Left ventricle myocardium superior (tissue), 1 donor: Measurements from ENCODE around the gene NSA2. TPM values are rescaled to one million over a fixed set of nuclear protein-coding genes. Genes with fewer than 3 reads are reported as not detected.
"Not testable (repeated sequence)": the region's sequence is repeated elsewhere in the genome, so short reads cannot be mapped to it uniquely, and the experiment has no call there.

Experiments used
- ATAC-seq: fragments of 200-7000 bp; cut with Tn5 transposase; one replicate; pipeline ENCODE4 v1.9.1; 2020; ENCODE audit warnings: mild to moderate bottlenecking, moderate library complexity
- DNase-seq: peaks from one replicate; pipeline ENCODE4 v3.0.0-alpha.2; 2020
- intact Hi-C: fragments of 100-400 bp; cut with micrococcal nuclease; formaldehyde crosslinking; loops from one replicate; pipeline ENCODE4 v1.11.0; 2022
- long read RNA-seq: library from polyadenylated mRNA; unstranded; transcript quantifications from one replicate; pipeline ENCODE4 v2.0.0, GENCODE V29; 2021
- total RNA-seq: library from RNA; stranded (reverse); fragmentation: NEBNext Ultra II Directional; extraction: Animal tissue kit (Norgen Biotek cat#: 25700); gene quantifications from one replicate; pipeline ENCODE4 v1.2.1, GENCODE V29; 2021
- donor health status: DM: no; HTN: yes; CAD: no; lungs with severe emphysema.

Gene NSA2
- 52.3 TPM for total RNA-seq
- long read RNA-seq, full-length matches to known transcripts: 9 of 16 reads
- long read RNA-seq, partial matches to known transcripts: 6 of 16 reads
- long read RNA-seq, other reads (novel, unspliced or antisense): 1 of 16 reads

DNA sequence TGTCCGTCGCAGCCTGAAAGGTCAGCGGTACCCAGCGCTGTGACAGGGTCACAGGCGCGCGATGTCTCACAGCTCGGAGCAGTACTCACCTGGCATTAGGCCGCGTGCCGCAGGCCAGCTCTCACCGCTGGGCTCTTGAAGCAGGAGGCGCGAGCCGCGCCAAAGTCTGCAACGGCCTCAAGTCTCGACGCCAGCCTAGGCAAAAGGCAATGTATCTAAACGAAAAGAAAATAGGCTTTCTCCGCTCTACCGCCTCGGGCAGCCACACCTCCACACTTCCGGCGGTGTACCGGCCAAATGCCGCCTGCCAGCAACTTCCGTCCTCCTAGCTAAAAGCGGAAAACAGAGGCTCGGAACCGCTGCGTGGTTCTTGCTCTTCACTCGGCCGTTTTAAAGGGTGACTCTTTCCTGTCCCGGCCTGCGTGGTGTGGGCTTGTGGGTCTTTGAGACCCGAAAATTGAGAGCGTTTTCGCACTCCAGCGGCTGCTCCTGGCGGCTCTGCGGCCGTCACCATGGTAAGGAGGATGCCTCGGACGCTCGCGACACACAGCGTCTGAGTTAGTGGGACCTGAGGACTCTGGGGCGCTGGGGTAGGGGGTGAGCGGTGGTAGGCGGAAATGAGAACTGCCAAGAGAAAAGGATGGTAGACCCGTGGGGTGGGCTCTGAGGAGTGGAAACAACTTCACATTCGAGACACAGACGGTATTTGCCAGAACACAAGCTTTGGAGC is at the start of gene NSA2, which contains the start of gene GFM2:
Gene NSA2, plus strand, starts transcription at position 401 of the 730 bp plus-strand sequence. Its CDS starts 112 bp downstream, at position 513.
Gene GFM2, minus strand, starts transcription at position 269 of the 730 bp plus-strand sequence. CDS start 3,375 bp downstream, outside the sequence.
- intact Hi-C loops: no loop called here
- DNase-seq (peak; percentile 94), ATAC-seq (peak; percentile 100)

- intact Hi-C loops: no loop called here
- no peak for DNase-seq
- ATAC-seq: no peak
Observed at GRCh38 chr5:74717596-74717995, 49.5 kb upstream of the NSA2 start.

- intact Hi-C loops: no loop called here
- ATAC-seq: no peak
- DNase-seq: no peak
Observed at GRCh38 chr5:74722271-74722670, 44.8 kb upstream of the NSA2 start.

GRCh38 chr5:74725331-74725730 is 41.7 kb upstream of the NSA2 start:
- intact Hi-C loops: no loop called here
- no peak for ATAC-seq
- DNase-seq: no peak

DNA sequence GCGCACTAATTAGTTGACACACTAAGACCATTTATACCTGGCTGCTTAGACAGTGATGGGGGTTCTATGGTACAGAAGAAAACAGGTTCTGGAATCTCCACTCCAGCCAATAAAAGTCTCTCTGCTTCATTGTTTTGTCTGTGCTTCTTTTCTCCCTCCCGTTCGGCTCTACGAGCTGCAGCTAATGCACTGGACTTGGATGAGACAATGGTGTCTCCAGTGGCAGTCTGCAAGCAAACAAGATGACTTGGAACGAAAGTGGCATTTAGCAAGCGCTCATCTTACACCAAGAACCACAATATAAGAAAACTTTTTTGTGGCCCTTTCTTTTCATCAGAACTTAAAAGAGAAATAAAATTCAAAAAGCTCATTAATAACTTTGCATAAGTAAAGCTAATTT is 30.3 kb upstream of the NSA2 start:
- no peak for ATAC-seq
- intact Hi-C loops: no loop called here
- DNase-seq: no peak

GRCh38 chr5:74738406-74738805 is 28.6 kb upstream of the NSA2 start:
- no peak for ATAC-seq
- intact Hi-C loops: no loop called here
- DNase-seq: no peak

GRCh38 chr5:74748742-74749141 is 18.3 kb upstream of the NSA2 start:
- intact Hi-C loops, DNase-seq, ATAC-seq: not testable (repeated sequence)

GRCh38 chr5:74761241-74761640 is 5.8 kb upstream of the NSA2 start:
- intact Hi-C loops: no loop called here

GRCh38 chr5:74762599-74762998 is 4.5 kb upstream of the NSA2 start:
- intact Hi-C loops: no loop called here
- DNase-seq (no peak), ATAC-seq (no peak)

More at GRCh38 chr5:74761241-74761640, 5.8 kb upstream of the NSA2 start:
- no peak for ATAC-seq
- no peak for DNase-seq

DNA sequence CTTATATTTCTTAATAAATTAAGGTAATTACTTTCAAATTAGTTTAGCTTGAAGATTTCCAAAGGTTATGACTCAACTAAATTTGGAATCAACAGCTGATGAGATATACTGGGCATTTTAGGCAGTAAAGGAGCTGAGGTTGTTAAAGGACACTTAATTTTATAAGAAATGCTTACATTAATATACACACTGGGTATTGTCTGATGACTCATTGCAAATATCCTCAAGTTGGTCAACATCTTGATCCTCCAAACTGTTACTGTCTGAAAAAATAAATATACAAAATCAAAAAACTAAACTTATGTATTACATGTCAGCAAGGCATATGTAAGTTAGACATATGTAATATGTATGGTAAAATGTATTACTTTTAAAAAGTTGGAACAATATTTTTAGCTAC is 3.5 kb upstream of the NSA2 start:
- ATAC-seq: no peak
- intact Hi-C loops: no loop called here

GRCh38 chr5:74765201-74765600 is 1.8 kb upstream of the NSA2 start:
- no peak for ATAC-seq
- DNase-seq: no peak
- intact Hi-C loops: no loop called here

More for the DNA sequence above, 3.5 kb upstream of the NSA2 start:
- DNase-seq: no peak

DNA sequence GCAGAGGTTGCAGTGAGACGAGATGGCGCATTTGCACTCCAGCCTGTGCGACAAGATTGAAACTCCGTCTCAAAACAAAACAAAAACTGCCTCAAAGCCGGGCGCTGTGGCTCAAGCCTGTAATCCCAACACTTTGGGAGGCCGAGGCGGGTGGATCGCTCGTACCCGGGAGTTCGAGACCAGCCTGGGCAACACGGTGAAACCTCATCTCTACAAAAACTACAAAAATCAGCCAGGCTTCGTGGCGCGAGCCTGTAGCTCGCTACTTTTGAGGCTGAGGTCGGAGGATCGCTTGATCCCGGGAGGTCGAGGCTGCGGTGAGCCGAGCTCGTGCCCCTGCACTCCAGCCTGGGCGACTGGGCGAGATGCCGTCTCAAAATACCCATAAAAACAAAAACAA is 1.1 kb upstream of the NSA2 start:
- ATAC-seq: no peak
- DNase-seq: no peak
- intact Hi-C loops: no loop called here

- intact Hi-C loops: no loop called here
- no peak for DNase-seq
- ATAC-seq: peak; percentile 71
Observed at GRCh38 chr5:74766418-74766848, 616 bp upstream of the NSA2 start.

- ATAC-seq: peak; percentile 9
- intact Hi-C loops: no loop called here
- no peak for DNase-seq
Observed at GRCh38 chr5:74767579-74767913, 497 bp downstream of the NSA2 start.

- no peak for DNase-seq
- no peak for ATAC-seq
- intact Hi-C loops: no loop called here
Observed at GRCh38 chr5:74772359-74772758, 5.3 kb downstream of the NSA2 start.

DNA sequence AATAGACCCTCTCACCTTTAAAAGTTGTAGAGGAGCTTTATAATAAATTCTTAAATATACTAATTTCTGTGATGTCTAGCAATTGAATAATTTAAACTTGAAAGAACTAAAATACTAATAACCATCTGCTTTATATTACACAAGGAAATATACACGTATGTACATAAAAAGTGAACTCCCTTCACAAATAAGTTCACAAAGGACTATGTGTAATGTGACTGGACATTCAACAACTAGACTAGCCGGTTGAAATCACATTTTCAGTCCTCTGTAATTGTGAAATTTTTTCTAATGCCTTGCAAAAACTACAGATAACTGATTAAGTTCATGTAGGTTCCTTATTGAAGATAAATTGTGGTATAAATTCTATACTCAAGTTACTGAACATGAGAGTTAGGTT is 11.6 kb downstream of the NSA2 start:
- ATAC-seq (no peak), DNase-seq (no peak)
- intact Hi-C loops: no loop called here

DNA sequence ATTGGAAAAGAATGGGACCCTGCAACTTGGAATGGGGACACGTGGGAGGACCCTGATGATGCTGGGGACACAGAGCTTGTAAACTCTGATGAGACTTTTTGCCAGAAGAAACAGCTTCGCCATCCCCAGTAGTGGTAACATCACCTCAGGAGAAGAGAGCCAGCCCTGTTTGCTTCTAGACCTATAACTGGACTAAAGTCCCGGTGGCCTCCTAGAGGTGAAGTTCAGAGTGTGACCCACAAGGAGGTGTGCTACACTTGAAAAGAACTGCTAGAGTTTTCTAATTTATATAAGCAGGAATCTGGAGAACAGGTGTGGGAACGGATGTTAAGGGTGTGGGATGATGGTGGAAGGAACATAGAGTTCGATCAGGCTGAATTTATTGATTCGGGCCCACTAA is 19.8 kb downstream of the NSA2 start:
- DNase-seq (no peak), ATAC-seq (no peak)
- intact Hi-C loops: no loop called here

GRCh38 chr5:74787424-74787823 is 20.4 kb downstream of the NSA2 start:
- no peak for ATAC-seq
- DNase-seq: no peak
- intact Hi-C loops: no loop called here

GRCh38 chr5:74791669-74792068 is 24.6 kb downstream of the NSA2 start:
- DNase-seq, ATAC-seq, intact Hi-C loops: not testable (repeated sequence)

DNA sequence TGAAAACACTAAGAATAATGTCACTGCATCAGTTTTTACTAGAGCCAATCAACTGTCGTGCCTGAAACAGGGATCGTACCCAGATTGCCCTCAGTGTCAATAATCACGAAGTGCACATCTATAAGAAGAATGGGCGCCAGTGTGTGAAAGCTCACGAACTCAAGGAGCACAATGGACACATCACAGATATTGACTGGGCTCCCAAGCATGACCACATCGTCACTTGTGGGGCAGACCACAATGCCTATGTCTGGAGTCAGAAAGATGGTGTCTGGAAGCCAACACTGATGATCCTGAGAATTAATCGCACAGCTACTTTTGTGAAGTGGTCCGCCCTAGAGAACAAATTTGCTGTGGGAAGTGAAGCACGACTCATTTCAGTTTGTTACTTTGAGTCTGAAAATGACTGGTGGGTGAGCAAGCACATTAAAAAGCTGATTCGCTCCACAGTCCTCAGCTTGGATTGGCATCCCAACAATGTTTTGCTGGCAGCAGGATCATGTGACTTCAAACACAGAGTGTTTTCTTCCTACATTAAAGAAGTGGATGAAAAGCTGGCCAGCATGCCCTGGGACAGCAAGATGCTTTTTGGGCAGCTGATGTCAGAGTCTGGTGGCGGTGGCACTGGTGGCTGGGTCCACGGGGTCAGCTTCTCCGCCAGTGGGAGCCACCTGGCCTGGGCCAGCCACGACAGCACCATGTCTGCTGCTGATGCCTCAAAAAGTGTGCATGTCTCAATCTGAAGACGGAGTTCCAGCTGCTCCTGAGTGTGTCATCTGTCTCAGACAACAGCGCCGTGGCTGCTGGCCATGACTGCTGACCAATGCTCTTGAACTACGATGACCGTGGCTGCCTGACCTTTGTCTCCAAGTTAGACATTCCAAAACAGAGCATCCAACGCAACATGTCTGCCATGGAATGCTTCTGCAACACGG is 32.2 kb downstream of the NSA2 start:
- intact Hi-C loops: no loop called here
- DNase-seq (no peak), ATAC-seq (no peak)
